ENCODE data around the gene ABHD1. TPM values are rescaled to one million over a fixed set of nuclear protein-coding genes. Genes with fewer than 3 reads are reported as not detected.

Gene ABHD1
- polyA plus RNA-seq, 1 donor from 2014 or later = not detected

DNA sequence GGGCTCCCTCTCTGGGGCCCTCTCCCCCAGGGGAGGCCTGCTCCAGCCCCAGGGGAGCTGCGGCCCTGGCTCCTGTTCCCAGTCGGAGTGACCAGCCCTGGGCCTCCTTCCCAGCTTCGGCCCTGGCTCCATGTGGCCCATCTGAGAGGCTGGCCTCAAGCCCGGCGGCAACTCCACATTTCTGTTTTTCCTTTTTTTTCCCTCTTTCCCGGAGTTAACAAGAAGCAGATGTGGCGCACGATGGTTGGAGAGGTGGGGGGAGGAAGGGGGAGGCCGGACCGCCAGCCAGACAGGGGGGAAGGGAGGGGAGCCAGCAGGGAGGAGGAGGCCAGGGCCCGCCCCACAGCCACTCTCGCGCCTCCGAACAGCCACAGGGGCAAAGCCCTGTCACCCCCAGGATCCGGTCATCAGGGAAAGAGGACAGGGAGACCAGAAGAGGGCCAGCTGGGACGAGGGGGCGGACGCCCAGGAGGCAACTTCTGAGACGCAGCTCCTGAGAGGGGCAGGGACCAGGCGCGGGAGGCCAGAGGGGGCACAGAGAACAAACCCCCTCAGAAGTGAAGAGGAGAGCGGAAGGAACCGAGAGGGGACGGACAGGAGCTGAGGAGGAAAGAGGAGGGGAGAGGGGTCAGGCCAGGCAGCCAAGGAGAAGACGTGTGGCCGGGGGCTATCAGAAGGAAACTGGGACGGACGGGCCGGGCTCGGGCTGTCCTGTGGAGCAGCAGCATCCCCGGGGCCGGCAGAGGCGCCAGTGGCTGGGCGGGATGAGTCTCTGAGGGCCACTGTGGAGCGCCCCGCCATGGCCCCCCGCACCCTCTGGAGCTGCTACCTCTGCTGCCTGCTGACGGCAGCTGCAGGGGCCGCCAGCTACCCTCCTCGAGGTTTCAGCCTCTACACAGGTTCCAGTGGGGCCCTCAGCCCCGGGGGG, 45.1 kb upstream of the ABHD1 start, which contains the start of gene EMILIN1:
Gene EMILIN1 (plus strand): TSS at position 349 of the 928 bp plus-strand sequence. CDS start 451 bp downstream, at position 800.
- Histone ChIP-seq H3K4me2 (ENCODE audit: low read length) (no peak within 1 kb of the TSS), H3F3A (ENCODE audit: insufficient read depth, low read length, poor library complexity, severe bottlenecking) (no peaks in the 10 kb centered on the region), H3K9ac (ENCODE audit: low read length) (no peak within 1 kb of the TSS), H2AFZ (ENCODE audit: low read depth, low read length) (no peak within 1 kb of the TSS), H3K79me2 (replicated peaks; ENCODE audit: insufficient read depth, low read length) (no peaks in the 10 kb centered on the region), H3K9me2 (ENCODE audit: insufficient read depth, low read length) (no peaks in the 10 kb centered on the region), H4K20me1 (ENCODE audit: insufficient read depth) (no peaks in the 10 kb centered on the region), H3K9me3 (ENCODE audit: low read length) (no peaks in the 10 kb centered on the region), H3K4me3 (ENCODE audit: low read length) (no peak within 1 kb of the TSS), H3K27me3 (ENCODE audit: insufficient read depth, low read depth, low read length) (no peaks in the 10 kb centered on the region), H3K36me3 (ENCODE audit: insufficient read depth, low read length) (no peaks in the 10 kb centered on the region), H3K27ac (ENCODE audit: low read length) (no peak within 1 kb of the TSS)
- TF ChIP-seq EP300 (conservative IDR thresholded peaks at IDR 0.05; ENCODE audit: poor library complexity, severe bottlenecking) = no peak
- no peak for TF ChIP-seq MXI1 (conservative IDR thresholded peaks at IDR 0.05; ENCODE audit: poor library complexity, severe bottlenecking)
- no peak for TF ChIP-seq EZH2 (IDR thresholded peaks at IDR 0.05; ENCODE audit: borderline replicate concordance, insufficient read depth, low read length, poor library complexity, severe bottlenecking)
- no peak for TF ChIP-seq SMC3 (conservative IDR thresholded peaks at IDR 0.05; ENCODE audit: poor library complexity)
- TF ChIP-seq, protein P1, sequence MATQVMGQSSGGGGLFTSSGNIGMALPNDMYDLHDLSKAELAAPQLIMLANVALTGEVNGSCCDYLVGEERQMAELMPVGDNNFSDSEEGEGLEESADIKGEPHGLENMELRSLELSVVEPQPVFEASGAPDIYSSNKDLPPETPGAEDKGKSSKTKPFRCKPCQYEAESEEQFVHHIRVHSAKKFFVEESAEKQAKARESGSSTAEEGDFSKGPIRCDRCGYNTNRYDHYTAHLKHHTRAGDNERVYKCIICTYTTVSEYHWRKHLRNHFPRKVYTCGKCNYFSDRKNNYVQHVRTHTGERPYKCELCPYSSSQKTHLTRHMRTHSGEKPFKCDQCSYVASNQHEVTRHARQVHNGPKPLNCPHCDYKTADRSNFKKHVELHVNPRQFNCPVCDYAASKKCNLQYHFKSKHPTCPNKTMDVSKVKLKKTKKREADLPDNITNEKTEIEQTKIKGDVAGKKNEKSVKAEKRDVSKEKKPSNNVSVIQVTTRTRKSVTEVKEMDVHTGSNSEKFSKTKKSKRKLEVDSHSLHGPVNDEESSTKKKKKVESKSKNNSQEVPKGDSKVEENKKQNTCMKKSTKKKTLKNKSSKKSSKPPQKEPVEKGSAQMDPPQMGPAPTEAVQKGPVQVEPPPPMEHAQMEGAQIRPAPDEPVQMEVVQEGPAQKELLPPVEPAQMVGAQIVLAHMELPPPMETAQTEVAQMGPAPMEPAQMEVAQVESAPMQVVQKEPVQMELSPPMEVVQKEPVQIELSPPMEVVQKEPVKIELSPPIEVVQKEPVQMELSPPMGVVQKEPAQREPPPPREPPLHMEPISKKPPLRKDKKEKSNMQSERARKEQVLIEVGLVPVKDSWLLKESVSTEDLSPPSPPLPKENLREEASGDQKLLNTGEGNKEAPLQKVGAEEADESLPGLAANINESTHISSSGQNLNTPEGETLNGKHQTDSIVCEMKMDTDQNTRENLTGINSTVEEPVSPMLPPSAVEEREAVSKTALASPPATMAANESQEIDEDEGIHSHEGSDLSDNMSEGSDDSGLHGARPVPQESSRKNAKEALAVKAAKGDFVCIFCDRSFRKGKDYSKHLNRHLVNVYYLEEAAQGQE (IDR thresholded peaks at IDR 0.05; ENCODE audit: borderline replicate concordance) = no peak
- no peak for TF ChIP-seq TAF1 (IDR thresholded peaks at IDR 0.05; ENCODE audit: low read depth)
- no peak for TF ChIP-seq RAD21 (conservative IDR thresholded peaks at IDR 0.05)
- TF ChIP-seq, protein P2, sequence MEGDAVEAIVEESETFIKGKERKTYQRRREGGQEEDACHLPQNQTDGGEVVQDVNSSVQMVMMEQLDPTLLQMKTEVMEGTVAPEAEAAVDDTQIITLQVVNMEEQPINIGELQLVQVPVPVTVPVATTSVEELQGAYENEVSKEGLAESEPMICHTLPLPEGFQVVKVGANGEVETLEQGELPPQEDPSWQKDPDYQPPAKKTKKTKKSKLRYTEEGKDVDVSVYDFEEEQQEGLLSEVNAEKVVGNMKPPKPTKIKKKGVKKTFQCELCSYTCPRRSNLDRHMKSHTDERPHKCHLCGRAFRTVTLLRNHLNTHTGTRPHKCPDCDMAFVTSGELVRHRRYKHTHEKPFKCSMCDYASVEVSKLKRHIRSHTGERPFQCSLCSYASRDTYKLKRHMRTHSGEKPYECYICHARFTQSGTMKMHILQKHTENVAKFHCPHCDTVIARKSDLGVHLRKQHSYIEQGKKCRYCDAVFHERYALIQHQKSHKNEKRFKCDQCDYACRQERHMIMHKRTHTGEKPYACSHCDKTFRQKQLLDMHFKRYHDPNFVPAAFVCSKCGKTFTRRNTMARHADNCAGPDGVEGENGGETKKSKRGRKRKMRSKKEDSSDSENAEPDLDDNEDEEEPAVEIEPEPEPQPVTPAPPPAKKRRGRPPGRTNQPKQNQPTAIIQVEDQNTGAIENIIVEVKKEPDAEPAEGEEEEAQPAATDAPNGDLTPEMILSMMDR (IDR thresholded peaks at IDR 0.05; ENCODE audit: poor library complexity, severe bottlenecking) = no peak
- no peak for TF ChIP-seq POLR2AphosphoS5 (IDR thresholded peaks at IDR 0.05)

DNA sequence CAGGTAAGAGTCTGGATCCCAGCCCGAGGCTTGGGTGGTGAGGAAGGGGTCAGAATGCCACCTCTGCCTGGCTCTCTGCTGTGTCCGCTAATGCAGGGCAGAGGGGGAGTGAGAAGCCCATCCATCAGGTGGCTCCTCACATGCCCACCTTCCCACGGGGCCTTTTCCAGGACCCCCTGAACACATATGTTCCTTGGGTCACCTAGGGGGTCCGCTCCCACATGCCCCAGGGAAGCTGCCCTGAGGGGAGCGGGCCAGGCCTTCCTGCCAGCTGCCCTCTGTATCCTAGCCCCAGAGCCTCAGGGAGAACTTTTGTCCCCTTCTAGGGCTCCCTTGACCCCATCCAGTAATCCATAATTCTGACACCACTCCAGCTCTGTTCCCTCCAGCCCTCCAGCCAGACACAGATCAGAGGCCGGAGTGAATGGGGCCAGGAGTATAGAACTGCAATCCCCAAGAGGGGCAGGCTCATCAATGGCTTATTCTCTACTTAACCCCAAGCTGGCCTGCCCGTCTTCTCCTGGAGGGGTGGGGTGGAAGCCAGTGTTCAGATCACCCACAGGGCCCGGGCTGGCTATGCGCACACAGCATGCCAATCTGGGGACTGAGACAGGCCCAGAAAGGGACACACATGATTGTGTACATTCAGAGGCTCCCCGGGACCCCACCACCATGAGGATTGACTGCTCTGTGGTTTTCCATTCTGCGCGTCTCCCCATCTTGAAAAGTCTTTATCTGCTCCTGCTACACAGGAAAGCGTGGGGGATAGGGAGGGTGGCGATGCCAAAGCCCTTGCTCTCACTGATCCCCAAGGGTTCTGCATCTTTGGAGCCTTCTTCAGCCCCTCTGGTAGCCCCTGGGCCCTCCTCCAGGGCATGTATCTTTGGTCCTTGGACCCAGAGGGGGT, 44.1 kb upstream of the ABHD1 start:
- H3F3A ChIP-seq (ENCODE audit: insufficient read depth, low read length, poor library complexity, severe bottlenecking) = no peaks in the 10 kb centered on the region
- no peaks in the 10 kb centered on the region for H3K27me3 ChIP-seq (ENCODE audit: insufficient read depth, low read depth, low read length)
- no peaks in the 10 kb centered on the region for H3K9me3 ChIP-seq (ENCODE audit: low read length)
- H2AFZ ChIP-seq (ENCODE audit: low read depth, low read length) = no peak overlapping the region
- no peaks in the 10 kb centered on the region for H3K79me2 ChIP-seq (replicated peaks; ENCODE audit: insufficient read depth, low read length)
- H3K36me3 ChIP-seq (ENCODE audit: insufficient read depth, low read length) = no peaks in the 10 kb centered on the region
- H3K9ac ChIP-seq (ENCODE audit: low read length) = no peak overlapping the region
- no peak overlapping the region for H3K27ac ChIP-seq (ENCODE audit: low read length)
- no peaks in the 10 kb centered on the region for H3K9me2 ChIP-seq (ENCODE audit: insufficient read depth, low read length)
- no peak overlapping the region for H3K4me3 ChIP-seq (ENCODE audit: low read length)
- no peaks in the 10 kb centered on the region for H4K20me1 ChIP-seq (ENCODE audit: insufficient read depth)
- H3K4me2 ChIP-seq (ENCODE audit: low read length) = no peak overlapping the region
- TF ChIP-seq, protein P1 (IDR thresholded peaks at IDR 0.05; ENCODE audit: borderline replicate concordance) = no peak
- TF ChIP-seq SMC3 (conservative IDR thresholded peaks at IDR 0.05; ENCODE audit: poor library complexity) (no peak), EP300 (conservative IDR thresholded peaks at IDR 0.05; ENCODE audit: poor library complexity, severe bottlenecking) (no peak), POLR2AphosphoS5 (IDR thresholded peaks at IDR 0.05) (no peak), MXI1 (conservative IDR thresholded peaks at IDR 0.05; ENCODE audit: poor library complexity, severe bottlenecking) (no peak), EZH2 (IDR thresholded peaks at IDR 0.05; ENCODE audit: borderline replicate concordance, insufficient read depth, low read length, poor library complexity, severe bottlenecking) (no peak), TAF1 (IDR thresholded peaks at IDR 0.05; ENCODE audit: low read depth) (no peak), RAD21 (conservative IDR thresholded peaks at IDR 0.05) (no peak)
- TF ChIP-seq, protein P2 (IDR thresholded peaks at IDR 0.05; ENCODE audit: poor library complexity, severe bottlenecking) = no peak

Measured in neural cell (in vitro differentiated cells).